Measurements from ENCODE around the gene INSR. TPM values are rescaled to one million over a fixed set of nuclear protein-coding genes. Genes with fewer than 3 reads are reported as not detected.

Gene INSR
- total RNA-seq, 4 donors from 2014 or later, result 150 to 420 (median 196) TPM

DNA sequence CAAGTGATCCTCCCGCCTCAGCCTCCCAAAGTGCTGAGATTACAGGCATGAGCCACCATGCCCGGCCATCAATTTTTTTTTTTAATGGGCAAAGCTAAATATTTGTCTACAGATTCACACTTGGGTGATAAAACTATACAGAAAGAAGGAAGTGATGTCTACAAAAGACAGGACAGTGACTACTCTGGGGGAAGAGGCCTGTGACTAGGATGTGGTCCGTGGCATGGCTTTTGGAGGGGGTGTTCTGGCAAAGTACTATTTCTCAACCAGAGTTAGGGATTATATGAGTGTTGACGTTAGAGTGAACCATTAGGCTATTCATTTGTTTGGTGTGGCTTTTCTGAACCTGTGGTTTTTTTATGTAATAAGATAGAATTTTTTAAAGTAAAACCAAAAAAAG is 42.7 kb downstream of the INSR start:
- WGBS, 2 donors, result 89 to 90% methylated on average over 4 of the region's 4 CpGs
- Histone ChIP-seq H3K27ac (no peak overlapping the region), H3K4me3 (no peak overlapping the region), H3K36me3 (peaks cover 0 to 5% (median 0%) of the 10 kb centered on the region in 3 donors), H3K4me1 (peaks cover 0 to 25% (median 0%) of the 10 kb centered on the region in 4 donors), H3K27me3 (no peaks in the 10 kb centered on the region), H3K9me3 (no peaks in the 10 kb centered on the region)
- DNase-seq (ENCODE audit: low spot score in 2 of 2), result no peak
- TF ChIP-seq EP300 (IDR thresholded peaks at IDR 0.05), result no peak
- TF ChIP-seq, protein P1, sequence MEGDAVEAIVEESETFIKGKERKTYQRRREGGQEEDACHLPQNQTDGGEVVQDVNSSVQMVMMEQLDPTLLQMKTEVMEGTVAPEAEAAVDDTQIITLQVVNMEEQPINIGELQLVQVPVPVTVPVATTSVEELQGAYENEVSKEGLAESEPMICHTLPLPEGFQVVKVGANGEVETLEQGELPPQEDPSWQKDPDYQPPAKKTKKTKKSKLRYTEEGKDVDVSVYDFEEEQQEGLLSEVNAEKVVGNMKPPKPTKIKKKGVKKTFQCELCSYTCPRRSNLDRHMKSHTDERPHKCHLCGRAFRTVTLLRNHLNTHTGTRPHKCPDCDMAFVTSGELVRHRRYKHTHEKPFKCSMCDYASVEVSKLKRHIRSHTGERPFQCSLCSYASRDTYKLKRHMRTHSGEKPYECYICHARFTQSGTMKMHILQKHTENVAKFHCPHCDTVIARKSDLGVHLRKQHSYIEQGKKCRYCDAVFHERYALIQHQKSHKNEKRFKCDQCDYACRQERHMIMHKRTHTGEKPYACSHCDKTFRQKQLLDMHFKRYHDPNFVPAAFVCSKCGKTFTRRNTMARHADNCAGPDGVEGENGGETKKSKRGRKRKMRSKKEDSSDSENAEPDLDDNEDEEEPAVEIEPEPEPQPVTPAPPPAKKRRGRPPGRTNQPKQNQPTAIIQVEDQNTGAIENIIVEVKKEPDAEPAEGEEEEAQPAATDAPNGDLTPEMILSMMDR (IDR thresholded peaks at IDR 0.05), result no peak
- TF ChIP-seq POLR2A (IDR thresholded peaks at IDR 0.05), result no peak

DNA sequence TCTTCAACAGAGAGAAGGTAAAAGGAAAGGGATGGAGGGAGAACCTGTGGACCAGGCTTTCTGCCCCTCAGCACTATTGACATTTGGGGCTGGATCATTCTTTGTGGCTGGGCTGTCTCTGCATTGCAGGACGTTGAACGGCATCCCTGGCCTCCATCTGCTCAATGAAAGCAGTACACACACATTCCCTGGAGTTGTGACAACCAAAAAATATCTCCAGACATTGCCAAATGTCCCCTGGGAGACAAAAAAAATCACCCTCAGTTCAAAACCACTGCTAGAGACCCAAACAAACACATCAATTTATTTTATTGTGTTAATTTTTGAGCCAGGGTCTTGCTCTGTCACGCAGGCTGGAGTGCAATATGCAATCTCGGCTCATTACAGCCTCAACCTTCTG is 43.3 kb downstream of the INSR start:
- WGBS, 2 donors, result 49 to 51% methylated on average over 4 of the region's 4 CpGs
- Histone ChIP-seq H3K4me3 (no peak overlapping the region), H3K27me3 (no peaks in the 10 kb centered on the region), H3K4me1 (peaks cover 0 to 25% (median 0%) of the 10 kb centered on the region in 4 donors), H3K27ac (peak overlapping the region in 1 of 4 donors; percentile 15), H3K9me3 (no peaks in the 10 kb centered on the region), H3K36me3 (peaks cover 0 to 5% (median 0%) of the 10 kb centered on the region in 3 donors)
- DNase-seq (ENCODE audit: low spot score in 2 of 2), result no peak
- no peak for TF ChIP-seq POLR2A (IDR thresholded peaks at IDR 0.05)
- TF ChIP-seq, protein P1 (IDR thresholded peaks at IDR 0.05), result no peak
- TF ChIP-seq EP300 (IDR thresholded peaks at IDR 0.05), result no peak

DNA sequence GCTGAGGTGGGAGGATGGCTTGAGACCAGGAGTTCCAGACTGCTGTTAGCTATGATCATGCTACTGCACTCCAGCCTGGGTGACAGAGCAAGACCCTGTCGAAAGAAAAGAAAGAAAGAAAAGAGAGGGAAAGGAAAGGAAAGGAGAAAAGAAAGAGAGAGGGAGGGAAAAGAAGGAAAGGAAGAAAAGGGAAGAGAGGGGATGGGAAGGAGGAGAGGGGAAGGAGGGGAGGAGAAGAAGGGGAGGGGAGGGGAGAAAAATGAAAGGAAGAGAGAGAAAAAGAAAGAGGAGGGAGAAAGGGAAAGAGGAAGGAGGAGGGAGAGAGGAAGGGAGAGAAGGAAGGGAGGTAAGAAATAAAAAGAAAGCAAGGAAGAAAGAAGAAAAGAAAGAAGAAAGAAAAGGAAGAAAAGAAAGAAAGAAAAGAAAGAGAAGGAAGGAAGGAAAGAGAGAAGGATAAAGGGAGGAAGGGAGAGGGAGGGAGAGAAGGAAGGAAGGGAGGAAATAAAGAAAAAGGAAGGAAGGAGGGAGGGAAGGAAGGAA is 44.1 kb downstream of the INSR start:
- Histone ChIP-seq H3K36me3 (peaks cover 0 to 5% (median 0%) of the 10 kb centered on the region in 3 donors), H3K9me3 (no peaks in the 10 kb centered on the region), H3K27me3 (no peaks in the 10 kb centered on the region), H3K27ac (peak overlapping the region in 1 of 4 donors; percentile 15), H3K4me3 (no peak overlapping the region), H3K4me1 (peaks cover 0 to 25% (median 0%) of the 10 kb centered on the region in 4 donors)
- 52 to 86% methylated on average over 1 of the region's 1 CpG for WGBS, 2 donors
- TF ChIP-seq, protein P1 (IDR thresholded peaks at IDR 0.05), result no peak
- no peak for TF ChIP-seq EP300 (IDR thresholded peaks at IDR 0.05)
- no peak for TF ChIP-seq POLR2A (IDR thresholded peaks at IDR 0.05)
- no peak for DNase-seq (ENCODE audit: low spot score in 2 of 2)

DNA sequence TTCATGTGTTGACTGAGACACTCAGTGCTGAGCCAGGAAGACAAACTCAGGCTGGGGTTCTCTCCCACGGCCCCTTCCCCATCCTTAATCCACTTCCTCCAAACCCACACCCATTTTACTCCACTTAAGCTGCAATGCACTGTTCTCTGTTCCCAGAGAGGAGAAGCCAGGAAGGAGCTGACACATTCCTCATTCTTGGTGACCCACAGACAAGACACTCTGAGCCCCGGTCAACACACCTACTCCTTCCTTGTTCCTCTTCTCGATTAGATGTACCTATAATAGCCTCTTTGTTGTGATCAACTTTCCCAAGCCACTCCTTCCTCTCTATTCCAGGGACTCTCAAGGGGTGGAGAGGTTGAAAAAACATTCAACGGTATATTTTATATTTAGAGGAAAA is 47.1 kb downstream of the INSR start:
- H3K9me3 ChIP-seq, result no peaks in the 10 kb centered on the region
- H3K4me1 ChIP-seq, result peaks cover 0 to 47% (median 4%) of the 10 kb centered on the region in 4 donors
- no peaks in the 10 kb centered on the region for H3K27me3 ChIP-seq
- no peak for DNase-seq (ENCODE audit: low spot score in 2 of 2)
- WGBS, 2 donors, result 31 to 37% methylated on average over 4 of the region's 4 CpGs
- no peak overlapping the region for H3K27ac ChIP-seq
- H3K36me3 ChIP-seq, result no peaks in the 10 kb centered on the region
- TF ChIP-seq, protein P1 (IDR thresholded peaks at IDR 0.05), result no peak
- TF ChIP-seq EP300 (IDR thresholded peaks at IDR 0.05) (no peak), POLR2A (IDR thresholded peaks at IDR 0.05) (no peak)
- H3K4me3 ChIP-seq, result no peak overlapping the region

DNA sequence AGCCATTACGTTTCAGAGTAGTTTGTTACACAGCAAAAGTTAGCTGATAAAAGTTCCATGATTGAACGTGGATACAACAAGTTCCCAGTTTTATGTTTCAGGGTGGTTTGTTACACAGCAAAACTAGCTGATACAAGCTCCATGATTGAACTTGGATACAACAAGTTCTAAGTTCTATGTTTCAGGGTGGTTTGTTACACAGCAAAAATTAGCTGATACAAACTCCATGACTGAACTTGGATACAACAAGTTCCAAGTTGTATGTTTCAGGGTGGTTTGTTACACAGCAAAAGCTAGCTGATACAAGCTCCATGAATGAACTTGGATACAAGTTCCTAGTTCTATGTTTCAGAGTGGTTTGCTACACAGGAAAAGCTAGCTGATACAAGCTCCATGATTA is 47.6 kb downstream of the INSR start:
- TF ChIP-seq EP300 (IDR thresholded peaks at IDR 0.05), result no peak
- no peak for TF ChIP-seq POLR2A (IDR thresholded peaks at IDR 0.05)
- TF ChIP-seq, protein P1 (IDR thresholded peaks at IDR 0.05), result no peak
- Histone ChIP-seq H3K36me3 (no peaks in the 10 kb centered on the region), H3K27me3 (no peaks in the 10 kb centered on the region), H3K27ac (no peak overlapping the region), H3K9me3 (no peaks in the 10 kb centered on the region), H3K4me3 (no peak overlapping the region), H3K4me1 (peaks cover 0 to 48% (median 4%) of the 10 kb centered on the region in 4 donors)
- no peak for DNase-seq (ENCODE audit: low spot score in 2 of 2)
- WGBS, 2 donors, result 95% methylated on average over 2 of the region's 2 CpGs
